Muscle of arm (tissue), 12 donors: ENCODE data around the gene REEP6. TPM values are rescaled to one million over a fixed set of nuclear protein-coding genes. Genes with fewer than 3 reads are reported as not detected.

ENCODE experiments used
- DNase-seq: peaks from one replicate; pipeline ENCODE4 v3.0.0-alpha.2; 2013
- polyA plus RNA-seq, 12 donors: library from polyadenylated mRNA; unstranded; fragments of 120-200 nt; gene quantifications; one replicate each; pipeline ENCODE4 v1.2.1, GENCODE V29; 2013; ENCODE audit not compliant: insufficient read length in 12 of 12

Gene REEP6
- polyA plus RNA-seq, 12 donors, result 1.2 to 16.1 (median 1.7) TPM; not detected in 1

GRCh38 chr19:1455336-1456120 lies 35.5 kb upstream of the REEP6 start:
- no peak for DNase-seq

- DNase-seq, result no peak
Measured at GRCh38 chr19:1456121-1456900, 34.7 kb upstream of the REEP6 start.

- DNase-seq, result no peak
Measured at GRCh38 chr19:1457031-1457739, 33.8 kb upstream of the REEP6 start.

- DNase-seq, result no peak
Measured at GRCh38 chr19:1457892-1458291, 33.1 kb upstream of the REEP6 start.

GRCh38 chr19:1459479-1459878 lies 31.5 kb upstream of the REEP6 start:
- DNase-seq, result no peak

DNA sequence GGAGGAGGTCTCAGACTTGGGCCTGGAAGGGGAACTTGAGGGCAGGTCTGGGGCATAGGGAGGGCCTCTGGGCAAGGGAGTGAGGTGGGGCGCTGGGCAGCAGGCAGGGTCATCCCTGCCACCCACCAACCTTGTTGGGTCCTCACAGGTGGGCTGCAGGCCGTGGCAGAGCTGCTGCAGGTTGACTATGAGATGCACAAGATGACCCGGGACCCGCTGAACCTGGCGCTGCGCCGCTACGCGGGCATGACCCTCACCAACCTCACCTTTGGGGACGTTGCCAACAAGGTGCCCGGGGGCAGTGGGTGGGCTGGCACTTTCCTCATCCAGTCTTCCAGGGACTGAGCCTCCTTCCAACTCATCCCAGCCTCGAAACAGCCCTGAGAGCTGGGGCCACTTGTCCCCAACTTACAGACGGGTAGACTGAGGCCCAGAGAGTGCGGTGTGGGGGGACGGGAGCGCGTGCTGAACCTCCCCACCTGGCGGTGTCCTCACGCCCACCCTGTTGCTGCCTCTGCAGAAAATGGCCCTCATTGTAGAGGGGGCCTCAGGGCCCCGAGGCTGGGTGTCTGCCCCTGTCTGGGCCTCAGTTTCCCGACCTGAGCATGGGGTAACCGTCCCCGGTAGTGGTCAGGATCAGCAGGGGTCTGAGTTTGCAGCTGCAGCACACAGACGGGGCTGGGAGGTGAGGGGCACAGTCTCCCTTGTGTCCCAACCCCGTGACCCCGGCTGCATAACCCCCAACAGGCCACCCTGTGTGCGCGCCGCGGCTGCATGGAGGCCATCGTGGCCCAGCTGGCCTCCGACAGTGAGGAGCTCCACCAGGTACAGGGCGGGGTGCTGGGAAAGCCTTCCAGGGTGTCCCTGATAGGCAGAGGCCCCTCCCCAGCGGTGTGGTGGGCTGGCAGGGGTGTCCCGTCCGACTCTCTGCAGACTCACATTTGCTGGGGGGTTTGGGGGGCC lies 30.7 kb upstream of the REEP6 start:
- DNase-seq, result no peak

- no peak for DNase-seq
Measured at GRCh38 chr19:1461862-1462261, 29.1 kb upstream of the REEP6 start.

- no peak for DNase-seq
Measured at GRCh38 chr19:1465191-1466016, 25.6 kb upstream of the REEP6 start.

- no peak for DNase-seq
Measured at GRCh38 chr19:1466018-1466460, 24.9 kb upstream of the REEP6 start.

GRCh38 chr19:1466461-1467214 lies 24.3 kb upstream of the REEP6 start:
- no peak for DNase-seq

DNA sequence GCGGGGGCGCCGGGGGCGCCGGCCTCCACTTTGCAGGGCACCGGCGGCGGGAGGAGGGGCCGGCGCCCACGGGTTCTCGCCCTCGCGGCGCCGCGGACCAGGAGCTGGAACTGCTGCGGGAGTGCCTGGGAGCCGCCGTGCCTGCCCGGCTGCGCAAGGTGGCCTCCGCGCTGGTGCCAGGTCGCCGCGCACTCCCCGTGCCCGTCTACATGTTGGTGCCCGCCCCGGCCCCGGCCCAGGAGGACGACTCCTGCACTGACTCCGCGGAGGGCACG lies 23.8 kb upstream of the REEP6 start:
- DNase-seq, result no peak

- no peak for DNase-seq
Measured at GRCh38 chr19:1467490-1468273, 23.3 kb upstream of the REEP6 start.

DNA sequence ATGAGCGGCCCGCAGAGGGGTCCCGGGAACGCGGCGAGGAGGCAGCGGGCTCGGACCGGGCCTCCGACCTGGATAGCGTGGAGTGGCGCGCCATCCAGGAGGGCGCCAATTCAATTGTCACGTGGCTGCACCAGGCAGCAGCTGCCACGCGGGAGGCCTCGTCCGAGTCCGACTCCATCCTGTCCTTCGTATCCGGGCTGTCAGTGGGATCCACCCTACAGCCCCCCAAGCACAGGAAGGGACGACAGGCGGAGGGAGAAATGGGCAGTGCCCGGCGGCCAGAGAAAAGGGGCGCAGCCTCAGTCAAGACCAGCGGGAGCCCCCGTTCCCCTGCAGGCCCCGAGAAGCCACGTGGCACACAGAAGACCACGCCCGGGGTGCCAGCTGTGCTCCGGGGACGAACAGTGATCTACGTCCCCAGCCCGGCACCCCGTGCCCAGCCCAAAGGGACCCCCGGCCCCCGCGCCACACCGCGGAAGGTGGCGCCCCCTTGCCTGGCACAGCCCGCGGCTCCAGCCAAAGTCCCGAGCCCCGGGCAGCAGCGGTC lies 22.6 kb upstream of the REEP6 start:
- no peak for DNase-seq

- no peak for DNase-seq
Measured at GRCh38 chr19:1468821-1469254, 22.1 kb upstream of the REEP6 start.

DNA sequence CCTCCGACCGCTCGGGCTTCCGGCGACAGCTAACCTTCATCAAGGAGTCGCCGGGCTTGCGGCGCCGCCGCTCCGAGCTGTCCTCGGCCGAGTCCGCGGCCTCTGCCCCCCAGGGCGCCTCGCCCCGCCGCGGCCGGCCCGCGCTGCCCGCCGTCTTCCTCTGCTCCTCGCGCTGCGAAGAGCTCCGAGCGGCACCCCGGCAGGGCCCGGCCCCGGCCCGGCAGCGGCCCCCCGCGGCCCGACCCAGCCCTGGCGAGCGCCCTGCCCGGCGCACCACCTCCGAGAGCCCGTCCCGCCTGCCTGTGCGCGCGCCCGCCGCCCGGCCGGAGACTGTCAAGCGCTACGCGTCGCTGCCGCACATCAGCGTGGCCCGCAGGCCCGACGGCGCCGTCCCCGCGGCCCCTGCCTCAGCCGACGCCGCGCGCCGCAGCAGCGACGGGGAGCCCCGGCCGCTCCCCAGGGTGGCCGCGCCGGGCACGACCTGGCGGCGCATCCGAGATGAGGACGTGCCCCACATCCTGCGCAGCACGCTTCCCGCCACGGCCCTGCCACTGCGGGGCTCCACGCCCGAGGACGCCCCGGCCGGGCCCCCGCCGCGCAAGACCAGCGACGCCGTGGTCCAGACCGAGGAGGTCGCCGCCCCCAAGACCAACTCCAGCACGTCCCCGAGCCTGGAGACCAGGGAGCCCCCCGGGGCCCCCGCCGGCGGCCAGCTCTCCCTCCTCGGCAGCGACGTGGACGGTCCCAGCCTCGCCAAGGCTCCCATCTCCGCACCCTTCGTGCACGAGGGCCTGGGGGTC lies 21.5 kb upstream of the REEP6 start:
- DNase-seq, result no peak

- no peak for DNase-seq
Measured at GRCh38 chr19:1470055-1470304, 21.0 kb upstream of the REEP6 start.

DNA sequence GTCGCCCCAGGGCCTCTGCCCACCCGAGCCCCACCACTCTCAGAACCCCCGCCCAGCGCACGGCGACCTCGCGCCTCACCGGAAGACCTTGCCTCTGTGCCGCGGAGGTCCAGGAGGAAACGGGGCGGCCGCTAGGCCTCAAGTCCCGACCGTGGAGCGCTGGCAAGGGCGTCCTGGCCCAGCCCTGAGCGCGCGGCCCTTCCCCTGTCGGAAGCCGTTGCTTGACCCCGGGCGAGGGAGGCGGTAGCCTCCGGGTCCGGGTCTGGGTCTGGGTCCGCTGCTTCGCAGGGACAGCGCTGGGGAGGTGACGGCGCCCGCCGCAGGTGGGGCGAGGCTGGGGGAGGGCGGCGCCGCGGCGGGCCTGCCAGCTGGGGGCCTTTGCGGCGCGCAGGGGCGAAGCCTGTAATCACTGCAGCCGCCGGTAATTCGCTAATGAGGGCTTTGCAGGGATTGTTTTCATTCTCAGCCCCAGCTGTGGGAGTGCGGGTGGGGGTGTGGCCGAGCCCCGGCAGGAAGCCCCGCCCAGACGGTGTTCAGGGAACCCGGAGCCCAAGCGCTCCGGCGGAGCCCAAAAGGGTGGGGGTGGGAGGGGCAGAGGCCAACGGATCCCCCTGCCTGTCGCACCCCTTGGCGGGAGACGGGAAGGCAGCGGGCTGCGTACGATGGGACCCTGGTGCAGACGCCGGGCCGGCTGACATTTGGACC lies 20.5 kb upstream of the REEP6 start:
- DNase-seq, result no peak
